SU-DHL-6 (cell line): ENCODE results near the gene REG3G.

Source experiments
- H2AFZ ChIP-seq: fragments of 200-600 bp; sonication (generic); 2 replicates; pipeline ENCODE4 v1.6.1; 2014; ENCODE audit warnings: low read depth, mild to moderate bottlenecking, moderate library complexity, mixed read lengths, antibody characterized with exemption, low read length; ENCODE audit not compliant: severe bottlenecking
- H3F3A ChIP-seq: fragments of 200-600 bp; shearing (Covaris generic); 2 replicates; pipeline ENCODE4 v1.6.0; 2016; ENCODE audit warnings: antibody characterized with exemption, mild to moderate bottlenecking; ENCODE audit not compliant: insufficient read depth
- H3K27ac ChIP-seq: fragments of 200-600 bp; sonication (generic); 2 replicates; pipeline ENCODE4 v1.5.1; 2016; ENCODE audit warnings: low read depth, mild to moderate bottlenecking, low read length, moderate library complexity, mixed read lengths
- H3K27me3 ChIP-seq: fragments of 200-600 bp; sonication (generic), shearing (Covaris generic); 2 replicates; pipeline ENCODE4 v1.6.0; 2014; ENCODE audit warnings: mild to moderate bottlenecking, low read length
- H3K36me3 ChIP-seq: fragments of 200-600 bp; sonication (generic); 2 replicates; pipeline ENCODE4 v1.6.1; 2014; ENCODE audit warnings: mild to moderate bottlenecking, low read length, mixed read lengths
- H3K4me2 ChIP-seq: fragments of 300-600, 200-600 bp; shearing (Covaris generic), sonication (generic); 2 replicates; pipeline ENCODE4 v1.6.0; 2014; ENCODE audit warnings: low read length, low read depth, mild to moderate bottlenecking; ENCODE audit not compliant: poor library complexity, severe bottlenecking
- H3K4me3 ChIP-seq: fragments of 200-600 bp; sonication (generic); 2 replicates; pipeline ENCODE4 v1.5.1; 2014; ENCODE audit warnings: antibody characterized with exemption, low read length, mild to moderate bottlenecking, mixed read lengths; ENCODE audit not compliant: insufficient read depth, poor library complexity, severe bottlenecking
- H3K79me2 ChIP-seq: fragments of 200-600 bp; sonication (generic); 2 replicates; pipeline ENCODE4 v1.6.1; 2014; ENCODE audit warnings: mild to moderate bottlenecking, low read length, moderate library complexity; ENCODE audit not compliant: insufficient read depth
- H3K9ac ChIP-seq: fragments of 200-600 bp; sonication (generic); 2 replicates; pipeline ENCODE4 v1.7.0; 2014; ENCODE audit warnings: mild to moderate bottlenecking, low read length
- H3K9me2 ChIP-seq: fragments of 200-600 bp; sonication (generic); replicated peaks from 2 replicates; pipeline ENCODE4 v1.6.1; 2014; ENCODE audit warnings: low read length; ENCODE audit not compliant: insufficient read depth
- H3K9me3 ChIP-seq: fragments of 200-600 bp; sonication (generic); 2 replicates; pipeline ENCODE4 v1.6.1; 2014; ENCODE audit warnings: low read length, mixed read lengths; ENCODE audit not compliant: insufficient read depth
- H4K20me1 ChIP-seq: fragments of 200-600 bp; sonication (generic); 2 replicates; pipeline ENCODE4 v1.6.1; 2014; ENCODE audit warnings: low read depth, mild to moderate bottlenecking, antibody characterized with exemption, low read length, moderate library complexity, mixed read lengths
- CTCF ChIP-seq: fragments of 200-600 bp; sonication (generic); IDR thresholded peaks from one replicate; pipeline ENCODE4 v1.5.1; 2017; ENCODE audit warnings: antibody characterized with exemption, mild to moderate bottlenecking, low read length, moderate library complexity; ENCODE audit not compliant: insufficient read depth, poor library complexity, severe bottlenecking
- EZH2phosphoT487 ChIP-seq: fragments of 200-600 bp; sonication (generic), shearing (Covaris generic); conservative IDR thresholded peaks from 2 replicates; pipeline ENCODE4 v1.6.1; 2018; ENCODE audit warnings: mild to moderate bottlenecking, antibody characterized with exemption, low read length, moderate library complexity, mixed read lengths

Gene REG3G

DNA sequence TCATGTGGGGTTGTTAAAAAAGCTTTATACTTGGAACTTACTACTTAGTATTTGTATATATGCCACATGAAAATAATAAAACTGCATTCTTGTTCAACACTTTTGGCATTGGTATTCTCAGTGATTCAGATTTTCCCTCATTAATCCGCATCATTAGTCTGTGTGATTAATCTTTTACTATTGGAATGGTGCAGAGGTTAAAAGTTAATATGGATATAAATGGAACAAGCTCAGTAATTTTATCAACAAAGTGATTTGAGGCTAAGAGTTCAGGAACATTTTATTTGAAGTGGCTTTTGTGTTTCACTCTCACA is 45.4 kb upstream of the REG3G start:
- Histone ChIP-seq H3K36me3 (no peaks in the 10 kb centered on the region), H3K27ac (no peak overlapping the region), H3K79me2 (no peaks in the 10 kb centered on the region), H3K4me3 (no peak overlapping the region), H3K4me2 (no peak overlapping the region), H4K20me1 (no peaks in the 10 kb centered on the region), H2AFZ (no peak overlapping the region), H3K27me3 (no peaks in the 10 kb centered on the region), H3K9ac (no peak overlapping the region), H3K9me2 (no peaks in the 10 kb centered on the region), H3K9me3 (no peaks in the 10 kb centered on the region), H3F3A (no peaks in the 10 kb centered on the region)
- TF ChIP-seq CTCF (no peak), EZH2phosphoT487 (no peak)

GRCh38 chr2:78980871-78981270 is 44.6 kb upstream of the REG3G start:
- Histone ChIP-seq H3F3A (no peaks in the 10 kb centered on the region), H3K9ac (no peak overlapping the region), H2AFZ (no peak overlapping the region), H3K9me3 (no peaks in the 10 kb centered on the region), H3K79me2 (no peaks in the 10 kb centered on the region), H3K27ac (no peak overlapping the region), H3K4me2 (no peak overlapping the region), H3K27me3 (no peaks in the 10 kb centered on the region), H3K4me3 (no peak overlapping the region), H4K20me1 (no peaks in the 10 kb centered on the region), H3K9me2 (no peaks in the 10 kb centered on the region), H3K36me3 (no peaks in the 10 kb centered on the region)
- TF ChIP-seq CTCF (no peak), EZH2phosphoT487 (no peak)

DNA sequence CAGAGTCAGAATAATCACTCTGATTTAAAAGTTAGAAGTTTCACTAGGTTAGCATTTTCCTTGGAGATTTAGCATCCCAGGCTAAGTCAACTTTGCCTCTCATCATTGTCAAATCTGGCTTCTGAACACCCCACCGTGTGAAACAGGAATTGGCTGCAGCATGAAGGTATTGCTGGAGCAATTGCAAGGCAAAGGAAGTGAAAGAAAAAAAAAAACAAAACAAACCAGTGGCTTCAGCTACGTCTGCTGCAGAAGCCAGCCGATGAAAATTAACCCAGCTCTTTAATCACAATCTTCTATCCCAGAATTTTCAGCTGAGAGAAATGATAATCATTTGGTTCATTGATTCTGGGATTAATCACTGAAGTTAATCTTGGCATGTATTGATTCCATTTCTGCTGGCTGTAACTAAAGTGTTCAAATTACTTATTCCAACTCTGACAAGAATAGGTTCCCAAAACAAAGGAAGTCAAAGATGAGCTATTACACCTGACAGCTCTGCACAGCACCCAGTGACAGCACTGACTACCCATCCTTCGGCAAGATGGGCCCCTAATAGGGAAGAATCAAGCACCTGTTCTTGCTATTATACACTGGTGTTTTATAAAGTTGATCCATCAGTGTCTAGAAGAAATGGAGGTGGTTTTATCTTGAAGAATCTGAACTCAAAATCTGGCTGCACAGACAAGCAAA is 42.7 kb upstream of the REG3G start:
- no peak overlapping the region for H3K4me2 ChIP-seq
- no peaks in the 10 kb centered on the region for H3K27me3 ChIP-seq
- no peaks in the 10 kb centered on the region for H3K9me2 ChIP-seq
- H3K4me3 ChIP-seq = no peak overlapping the region
- H3F3A ChIP-seq = no peaks in the 10 kb centered on the region
- no peaks in the 10 kb centered on the region for H3K79me2 ChIP-seq
- H2AFZ ChIP-seq = no peak overlapping the region
- TF ChIP-seq EZH2phosphoT487 = no peak
- no peak for TF ChIP-seq CTCF
- H3K9ac ChIP-seq = no peak overlapping the region
- H3K27ac ChIP-seq = no peak overlapping the region
- H3K36me3 ChIP-seq = no peaks in the 10 kb centered on the region
- no peaks in the 10 kb centered on the region for H3K9me3 ChIP-seq
- no peaks in the 10 kb centered on the region for H4K20me1 ChIP-seq

DNA sequence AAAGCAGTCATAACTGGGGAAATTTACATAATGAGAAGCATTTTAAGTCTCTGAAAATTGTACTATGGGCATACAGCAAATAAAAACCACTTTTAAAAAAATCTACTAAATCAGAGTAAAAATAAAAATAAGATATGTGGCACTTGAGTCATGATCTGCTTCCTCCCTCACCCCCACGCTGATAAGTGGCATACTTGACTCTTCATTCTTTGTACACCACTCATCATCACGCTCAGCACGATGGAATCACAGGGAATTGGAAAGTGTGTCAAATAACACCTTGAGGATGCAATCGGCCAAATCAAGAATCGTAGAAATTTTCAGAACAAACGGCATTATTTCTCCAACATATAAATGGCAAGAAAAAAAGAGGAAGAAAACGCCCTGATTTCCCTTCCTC is 41.1 kb upstream of the REG3G start:
- H3K4me2 ChIP-seq = no peak overlapping the region
- no peaks in the 10 kb centered on the region for H3K9me2 ChIP-seq
- no peaks in the 10 kb centered on the region for H3K79me2 ChIP-seq
- no peaks in the 10 kb centered on the region for H3K27me3 ChIP-seq
- H3K4me3 ChIP-seq = no peak overlapping the region
- no peaks in the 10 kb centered on the region for H4K20me1 ChIP-seq
- H3K27ac ChIP-seq = no peak overlapping the region
- TF ChIP-seq CTCF (no peak), EZH2phosphoT487 (no peak)
- no peaks in the 10 kb centered on the region for H3F3A ChIP-seq
- H2AFZ ChIP-seq = no peak overlapping the region
- H3K36me3 ChIP-seq = no peaks in the 10 kb centered on the region
- H3K9ac ChIP-seq = no peak overlapping the region
- H3K9me3 ChIP-seq = no peaks in the 10 kb centered on the region
